HL-60 (cell line): ENCODE data around the gene SDK1.

Experiments used
- DNase-seq, 2 experiments: peaks; one replicate each; pipeline ENCODE4 v3.0.0-alpha.2; 2010 to 2020; ENCODE audit warnings: low read depth in 1 of 2, low spot score in 1 of 2
- H3K27ac ChIP-seq: fragments of 250-450 bp; sonication (Bioruptor Pico); replicated peaks from 2 replicates; pipeline ENCODE4 v1.5.1; 2020; ENCODE audit warnings: mild to moderate bottlenecking, moderate library complexity
- H3K27me3 ChIP-seq: fragments of 250-450 bp; sonication (Bioruptor Pico); 2 replicates; pipeline ENCODE4 v1.5.1; 2021; ENCODE audit warnings: mild to moderate bottlenecking, moderate library complexity; ENCODE audit not compliant: insufficient read depth, poor library complexity, severe bottlenecking
- H3K4me3 ChIP-seq: replicated peaks from 2 replicates; pipeline ENCODE4 v1.5.1; 2011; ENCODE audit warnings: mild to moderate bottlenecking, control low read depth, low read length; ENCODE audit not compliant: insufficient read depth
- GABPA ChIP-seq: IDR thresholded peaks from 2 replicates; pipeline ENCODE4 v1.6.1; 2012; ENCODE audit warnings: low read depth
- POLR2AphosphoS5 ChIP-seq: IDR thresholded peaks from 2 replicates; pipeline ENCODE4 v1.6.1; 2012; ENCODE audit warnings: low read depth
- SPI1 ChIP-seq: IDR thresholded peaks from 2 replicates; pipeline ENCODE4 v1.6.1; 2012; ENCODE audit warnings: low read depth, mild to moderate bottlenecking, borderline replicate concordance
- TF ChIP-seq, protein P1 (sequence below): IDR thresholded peaks from one replicate; pipeline ENCODE4 v1.5.1; 2011; ENCODE audit warnings: low read length, control low read depth, inconsistent platforms; ENCODE audit not compliant: insufficient read depth
- TF ChIP-seq, protein P2 (sequence below): IDR thresholded peaks from 2 replicates; pipeline ENCODE4 v1.6.1; 2012; ENCODE audit warnings: low read depth; ENCODE audit not compliant: insufficient replicate concordance

The SDK1 gene

DNA sequence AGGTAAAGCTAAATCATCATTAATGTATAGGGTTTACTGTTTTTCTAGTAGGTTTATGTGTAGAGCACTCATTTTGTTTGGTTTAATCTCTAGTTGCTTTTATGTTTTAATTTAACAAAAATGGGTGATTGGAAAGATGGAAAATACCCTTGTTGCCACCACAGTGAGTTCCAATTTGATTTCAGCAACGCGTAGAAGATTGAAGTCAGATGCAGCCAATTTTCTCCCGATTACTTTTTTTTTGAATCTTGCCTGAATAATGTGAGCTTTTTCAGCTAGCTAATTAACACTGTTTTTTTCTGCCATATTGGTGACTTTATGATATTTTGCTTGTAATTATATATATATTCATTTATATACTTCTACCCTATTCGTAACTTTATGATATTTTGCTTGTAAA lies 293.8 kb downstream of the SDK1 start:
- no peak overlapping the region for H3K27ac ChIP-seq
- TF ChIP-seq POLR2AphosphoS5: no peak
- H3K27me3 ChIP-seq: no peaks in the 10 kb centered on the region
- no peak for DNase-seq
- no peak overlapping the region for H3K4me3 ChIP-seq

DNA sequence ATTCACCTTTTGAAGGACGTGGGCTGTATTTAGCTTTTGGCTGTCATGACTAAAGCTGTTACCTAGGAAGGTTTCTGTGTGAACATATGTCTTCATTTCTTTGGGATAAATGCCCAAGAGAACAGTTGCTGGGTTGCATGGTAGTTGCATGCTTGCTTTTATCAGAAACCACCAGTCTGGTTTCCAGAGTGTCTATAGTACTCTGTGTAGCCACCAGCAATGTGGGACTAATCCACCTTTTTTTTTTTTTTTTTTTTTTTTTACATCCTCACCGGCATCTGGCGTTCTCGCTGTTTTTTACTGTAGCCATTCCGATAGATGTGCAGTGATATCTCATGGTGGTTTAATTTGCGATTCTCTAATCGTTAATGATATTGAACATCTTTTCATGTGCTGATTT lies 297.8 kb downstream of the SDK1 start:
- Histone ChIP-seq H3K27ac (no peak overlapping the region), H3K4me3 (no peak overlapping the region), H3K27me3 (no peaks in the 10 kb centered on the region)
- TF ChIP-seq GABPA: no peak
- TF ChIP-seq, protein P1, sequence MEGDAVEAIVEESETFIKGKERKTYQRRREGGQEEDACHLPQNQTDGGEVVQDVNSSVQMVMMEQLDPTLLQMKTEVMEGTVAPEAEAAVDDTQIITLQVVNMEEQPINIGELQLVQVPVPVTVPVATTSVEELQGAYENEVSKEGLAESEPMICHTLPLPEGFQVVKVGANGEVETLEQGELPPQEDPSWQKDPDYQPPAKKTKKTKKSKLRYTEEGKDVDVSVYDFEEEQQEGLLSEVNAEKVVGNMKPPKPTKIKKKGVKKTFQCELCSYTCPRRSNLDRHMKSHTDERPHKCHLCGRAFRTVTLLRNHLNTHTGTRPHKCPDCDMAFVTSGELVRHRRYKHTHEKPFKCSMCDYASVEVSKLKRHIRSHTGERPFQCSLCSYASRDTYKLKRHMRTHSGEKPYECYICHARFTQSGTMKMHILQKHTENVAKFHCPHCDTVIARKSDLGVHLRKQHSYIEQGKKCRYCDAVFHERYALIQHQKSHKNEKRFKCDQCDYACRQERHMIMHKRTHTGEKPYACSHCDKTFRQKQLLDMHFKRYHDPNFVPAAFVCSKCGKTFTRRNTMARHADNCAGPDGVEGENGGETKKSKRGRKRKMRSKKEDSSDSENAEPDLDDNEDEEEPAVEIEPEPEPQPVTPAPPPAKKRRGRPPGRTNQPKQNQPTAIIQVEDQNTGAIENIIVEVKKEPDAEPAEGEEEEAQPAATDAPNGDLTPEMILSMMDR: no peak
- TF ChIP-seq, protein P2, sequence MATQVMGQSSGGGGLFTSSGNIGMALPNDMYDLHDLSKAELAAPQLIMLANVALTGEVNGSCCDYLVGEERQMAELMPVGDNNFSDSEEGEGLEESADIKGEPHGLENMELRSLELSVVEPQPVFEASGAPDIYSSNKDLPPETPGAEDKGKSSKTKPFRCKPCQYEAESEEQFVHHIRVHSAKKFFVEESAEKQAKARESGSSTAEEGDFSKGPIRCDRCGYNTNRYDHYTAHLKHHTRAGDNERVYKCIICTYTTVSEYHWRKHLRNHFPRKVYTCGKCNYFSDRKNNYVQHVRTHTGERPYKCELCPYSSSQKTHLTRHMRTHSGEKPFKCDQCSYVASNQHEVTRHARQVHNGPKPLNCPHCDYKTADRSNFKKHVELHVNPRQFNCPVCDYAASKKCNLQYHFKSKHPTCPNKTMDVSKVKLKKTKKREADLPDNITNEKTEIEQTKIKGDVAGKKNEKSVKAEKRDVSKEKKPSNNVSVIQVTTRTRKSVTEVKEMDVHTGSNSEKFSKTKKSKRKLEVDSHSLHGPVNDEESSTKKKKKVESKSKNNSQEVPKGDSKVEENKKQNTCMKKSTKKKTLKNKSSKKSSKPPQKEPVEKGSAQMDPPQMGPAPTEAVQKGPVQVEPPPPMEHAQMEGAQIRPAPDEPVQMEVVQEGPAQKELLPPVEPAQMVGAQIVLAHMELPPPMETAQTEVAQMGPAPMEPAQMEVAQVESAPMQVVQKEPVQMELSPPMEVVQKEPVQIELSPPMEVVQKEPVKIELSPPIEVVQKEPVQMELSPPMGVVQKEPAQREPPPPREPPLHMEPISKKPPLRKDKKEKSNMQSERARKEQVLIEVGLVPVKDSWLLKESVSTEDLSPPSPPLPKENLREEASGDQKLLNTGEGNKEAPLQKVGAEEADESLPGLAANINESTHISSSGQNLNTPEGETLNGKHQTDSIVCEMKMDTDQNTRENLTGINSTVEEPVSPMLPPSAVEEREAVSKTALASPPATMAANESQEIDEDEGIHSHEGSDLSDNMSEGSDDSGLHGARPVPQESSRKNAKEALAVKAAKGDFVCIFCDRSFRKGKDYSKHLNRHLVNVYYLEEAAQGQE: no peak
- no peak for TF ChIP-seq POLR2AphosphoS5
- TF ChIP-seq SPI1: no peak
- no peak for DNase-seq

DNA sequence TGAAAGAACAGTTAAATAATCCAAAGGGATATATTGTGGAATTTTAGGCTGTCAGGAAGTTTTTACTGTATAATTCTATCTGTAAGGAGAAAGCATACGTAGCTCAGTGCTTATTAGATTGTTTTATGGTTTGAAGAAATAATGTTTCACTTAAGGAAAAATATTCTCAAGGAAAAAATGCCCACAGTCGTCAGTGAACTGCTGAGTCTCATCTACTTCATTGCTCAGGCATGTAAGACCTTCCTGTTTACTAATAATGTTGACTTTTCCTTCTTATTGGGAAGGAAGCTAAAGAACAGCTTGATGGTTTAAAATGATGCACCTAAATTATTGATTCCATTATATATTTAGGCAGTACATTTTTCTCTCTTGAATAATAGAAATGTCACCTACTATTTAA lies 304.2 kb downstream of the SDK1 start:
- TF ChIP-seq GABPA: no peak
- TF ChIP-seq, protein P2: no peak
- no peak for TF ChIP-seq POLR2AphosphoS5
- TF ChIP-seq, protein P1: no peak
- TF ChIP-seq SPI1: no peak
- no peak for DNase-seq
- no peak overlapping the region for H3K27ac ChIP-seq
- H3K27me3 ChIP-seq: no peaks in the 10 kb centered on the region
- H3K4me3 ChIP-seq: no peak overlapping the region

DNA sequence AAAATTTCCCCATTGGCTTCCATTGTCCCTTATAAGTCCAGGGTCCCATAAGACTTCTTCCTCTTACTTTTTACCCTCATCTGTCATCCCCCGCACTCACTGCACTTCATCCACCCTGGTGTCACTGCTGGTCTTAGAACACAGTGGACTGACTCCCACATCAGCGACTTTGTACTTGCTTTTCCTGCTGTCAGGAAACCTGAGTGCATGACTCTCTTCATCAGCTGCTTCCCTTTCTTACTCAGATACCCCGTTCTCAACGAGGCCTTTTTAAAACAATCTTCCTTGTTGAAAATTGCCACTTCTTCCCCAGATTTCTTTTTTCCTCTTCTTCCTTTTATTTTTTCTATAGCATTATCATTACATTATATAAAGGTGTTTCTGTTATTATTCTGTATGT lies 305.4 kb downstream of the SDK1 start:
- Histone ChIP-seq H3K27ac (no peak overlapping the region), H3K27me3 (no peaks in the 10 kb centered on the region), H3K4me3 (no peak overlapping the region)
- no peak for DNase-seq
- no peak for TF ChIP-seq GABPA
- no peak for TF ChIP-seq POLR2AphosphoS5
- TF ChIP-seq, protein P2: no peak
- TF ChIP-seq SPI1: no peak
- TF ChIP-seq, protein P1: no peak
